GM23248 (cell line): ENCODE measurements around the gene MS4A6E. TPM values are rescaled to one million over a fixed set of nuclear protein-coding genes. Genes with fewer than 3 reads are reported as not detected.

ENCODE experiments used
- DNase-seq: peaks from one replicate; pipeline ENCODE4 v3.0.0-alpha.2; 2015
- H2AFZ ChIP-seq: fragments of 200-600 bp; sonication (generic); 2 replicates; pipeline ENCODE4 v1.6.1; 2016; ENCODE audit warnings: antibody characterized with exemption
- H3F3A ChIP-seq: fragments of 200-600 bp; sonication (generic); 2 replicates; pipeline ENCODE4 v1.6.1; 2016; ENCODE audit warnings: mild to moderate bottlenecking, antibody characterized with exemption, mixed run types; ENCODE audit not compliant: insufficient read depth
- H3K27ac ChIP-seq: fragments of 200-600 bp; sonication (generic); 2 replicates; pipeline ENCODE4 v1.5.1; 2016; ENCODE audit warnings: mild to moderate bottlenecking
- H3K27me3 ChIP-seq: fragments of 200-600 bp; sonication (generic); replicated peaks from 2 replicates; pipeline ENCODE4 v1.6.1; 2016; ENCODE audit warnings: mild to moderate bottlenecking; ENCODE audit not compliant: insufficient read depth
- H3K36me3 ChIP-seq: fragments of 200-600 bp; sonication (generic); 2 replicates; pipeline ENCODE4 v1.6.1; 2016; ENCODE audit warnings: low read depth, mild to moderate bottlenecking
- H3K4me1 ChIP-seq: fragments of 200-600 bp; sonication (generic); 2 replicates; pipeline ENCODE4 v1.6.1; 2016; ENCODE audit warnings: mild to moderate bottlenecking; ENCODE audit not compliant: insufficient read depth
- H3K4me2 ChIP-seq: fragments of 200-600 bp; sonication (generic); one replicate; pipeline ENCODE4 v1.6.1; 2016; ENCODE audit warnings: mild to moderate bottlenecking; ENCODE audit not compliant: unreplicated experiment
- H3K4me3 ChIP-seq: fragments of 200-600 bp; sonication (generic); 2 replicates; pipeline ENCODE4 v1.5.1; 2016; ENCODE audit warnings: mild to moderate bottlenecking
- H3K79me2 ChIP-seq: fragments of 200-600 bp; sonication (generic); 2 replicates; pipeline ENCODE4 v1.6.1; 2016; ENCODE audit warnings: mild to moderate bottlenecking; ENCODE audit not compliant: insufficient read depth
- H3K9ac ChIP-seq: fragments of 200-600 bp; sonication (generic); 2 replicates; pipeline ENCODE4 v1.6.1; 2016; ENCODE audit warnings: mild to moderate bottlenecking
- H3K9me2 ChIP-seq: fragments of 200-600 bp; sonication (generic); 2 replicates; pipeline ENCODE4 v1.6.1; 2016; ENCODE audit warnings: mixed run types, mild to moderate bottlenecking, moderate library complexity; ENCODE audit not compliant: insufficient read depth
- H3K9me3 ChIP-seq: fragments of 200-600 bp; sonication (generic); one replicate; pipeline ENCODE4 v1.6.1; 2017; ENCODE audit warnings: low read depth
- H4K20me1 ChIP-seq: fragments of 200-600 bp; sonication (generic); 2 replicates; pipeline ENCODE4 v1.6.0; 2016; ENCODE audit not compliant: insufficient read depth
- EZH2 ChIP-seq: fragments of 200-600 bp; sonication (generic); IDR thresholded peaks from 2 replicates; pipeline ENCODE4 v1.6.1; 2018; ENCODE audit warnings: antibody characterized with exemption, mild to moderate bottlenecking; ENCODE audit not compliant: insufficient read depth, poor library complexity, severe bottlenecking
- EZH2phosphoT487 ChIP-seq: fragments of 200-600 bp; sonication (generic); IDR thresholded peaks from 2 replicates; pipeline ENCODE4 v1.6.1; 2018; ENCODE audit warnings: antibody characterized with exemption, moderate library complexity, mild to moderate bottlenecking, low read depth; ENCODE audit not compliant: insufficient read depth
- WGBS, 2 experiments: methylation state at CpG; one replicate each; pipeline ENCODE4 v1.1.6; 2015 to 2017; ENCODE audit warnings: low lambda C conversion rate in 2 of 2, low coverage in 1 of 2; ENCODE audit errors: missing lambda C conversion rate in 2 of 2; 5-methylcytosine and 5-hydroxymethylcytosine counted together
- in situ Hi-C: fragments of 300-500 bp; cut with MboI; formaldehyde crosslinking; loops from 2 replicates; pipeline ENCODE4 v1.15.0; 2020
- polyA plus RNA-seq: library from polyadenylated mRNA; unstranded; fragments of >200 nt; fragmentation: Nextera tagmentation; extraction: Ambion mirVana; gene quantifications from 2 replicates; pipeline ENCODE4 v1.2.1, GENCODE V29; 2016
- total RNA-seq: library from RNA; depleted of rRNA; stranded (reverse); fragments of >200 nt; shearing (Covaris generic); gene quantifications from 2 replicates; pipeline ENCODE4 v1.2.3, GENCODE V29; 2014

Gene MS4A6E
- total and polyA plus RNA-seq, 2 experiments from 2014 or later: not detected

DNA sequence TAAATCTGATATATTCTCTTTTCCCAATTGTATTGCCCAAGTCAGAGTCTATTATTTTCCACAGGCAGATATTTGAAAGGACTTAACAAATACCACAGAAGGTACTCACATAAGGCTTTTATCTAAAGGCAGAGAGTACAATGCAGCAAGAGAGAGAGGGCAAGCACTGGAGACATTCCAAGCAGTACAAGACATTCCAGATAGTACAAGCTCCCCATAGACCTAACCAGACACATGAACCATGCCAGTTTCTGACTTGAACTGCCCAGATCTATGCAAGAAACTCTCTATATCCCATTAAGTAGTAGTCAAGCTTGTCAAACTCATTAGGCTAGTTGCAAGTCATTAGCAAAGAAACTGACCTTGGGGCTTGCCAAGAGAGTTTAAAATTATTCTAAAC, 11.2 kb upstream of the MS4A6E start:
- DNase-seq: no peak
- TF ChIP-seq EZH2phosphoT487: no peak
- TF ChIP-seq EZH2: no peak
- in situ Hi-C loops: no loop called here
- Histone ChIP-seq H3K4me2 (no peak overlapping the region), H4K20me1 (no peaks in the 10 kb centered on the region), H3K9ac (no peak overlapping the region), H3K36me3 (no peaks in the 10 kb centered on the region), H3K4me3 (no peak overlapping the region), H3K79me2 (no peaks in the 10 kb centered on the region), H3F3A (no peaks in the 10 kb centered on the region), H3K4me1 (no peaks in the 10 kb centered on the region), H3K9me3 (no peaks in the 10 kb centered on the region), H3K27ac (no peak overlapping the region), H3K9me2 (no peaks in the 10 kb centered on the region), H2AFZ (no peak overlapping the region), H3K27me3 (no peaks in the 10 kb centered on the region)

DNA sequence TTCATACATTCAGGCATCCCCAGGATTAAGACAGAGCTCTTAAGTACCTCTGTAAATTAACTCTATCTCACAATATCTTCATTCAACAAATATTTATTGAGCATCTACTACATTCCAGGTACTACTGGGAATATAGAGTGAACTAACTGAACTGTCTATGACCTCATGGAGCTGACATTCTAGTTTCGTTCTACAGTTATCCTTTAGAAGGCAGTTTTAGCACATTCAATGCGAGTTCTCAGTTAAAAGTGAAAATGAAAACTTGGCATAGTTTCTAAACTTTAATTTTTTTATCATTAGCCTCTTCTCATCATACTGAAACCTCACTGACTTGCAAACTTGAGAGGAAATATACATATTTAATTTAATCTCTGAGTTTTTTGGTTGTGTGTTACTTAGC, 10.7 kb upstream of the MS4A6E start:
- H3K27me3 ChIP-seq: no peaks in the 10 kb centered on the region
- WGBS, 2 experiments: 6 to 7% methylated on average over 2 of the region's 2 CpGs
- H2AFZ ChIP-seq: no peak overlapping the region
- DNase-seq: no peak
- no peaks in the 10 kb centered on the region for H4K20me1 ChIP-seq
- no peaks in the 10 kb centered on the region for H3F3A ChIP-seq
- TF ChIP-seq EZH2phosphoT487 (no peak), EZH2 (no peak)
- H3K27ac ChIP-seq: no peak overlapping the region
- H3K9me2 ChIP-seq: no peaks in the 10 kb centered on the region
- in situ Hi-C loops: no loop called here
- H3K36me3 ChIP-seq: no peaks in the 10 kb centered on the region
- no peaks in the 10 kb centered on the region for H3K9me3 ChIP-seq
- no peaks in the 10 kb centered on the region for H3K79me2 ChIP-seq
- no peak overlapping the region for H3K4me3 ChIP-seq
- H3K9ac ChIP-seq: no peak overlapping the region
- no peaks in the 10 kb centered on the region for H3K4me1 ChIP-seq
- H3K4me2 ChIP-seq: no peak overlapping the region

- Histone ChIP-seq H3K27me3 (no peaks in the 10 kb centered on the region), H3K36me3 (no peaks in the 10 kb centered on the region), H3F3A (no peaks in the 10 kb centered on the region), H2AFZ (no peak overlapping the region), H4K20me1 (no peaks in the 10 kb centered on the region), H3K4me3 (no peak overlapping the region), H3K9ac (no peak overlapping the region), H3K9me2 (no peaks in the 10 kb centered on the region), H3K79me2 (no peaks in the 10 kb centered on the region), H3K9me3 (no peaks in the 10 kb centered on the region), H3K27ac (no peak overlapping the region), H3K4me1 (no peaks in the 10 kb centered on the region), H3K4me2 (no peak overlapping the region)
- in situ Hi-C loops: no loop called here
- 3 to 4% methylated on average over 2 of the region's 2 CpGs for WGBS, 2 experiments
- DNase-seq: no peak
- TF ChIP-seq EZH2 (no peak), EZH2phosphoT487 (no peak)
Observed at GRCh38 chr11:60318726-60319125, 8.3 kb upstream of the MS4A6E start.

- no peak overlapping the region for H3K27ac ChIP-seq
- no peak overlapping the region for H3K4me3 ChIP-seq
- no peaks in the 10 kb centered on the region; the same call in 1 of the 2 replicates for H3K27me3 ChIP-seq
- no peaks in the 10 kb centered on the region for H3K9me2 ChIP-seq
- H2AFZ ChIP-seq: no peak overlapping the region
- H3K9me3 ChIP-seq: no peaks in the 10 kb centered on the region
- H3K79me2 ChIP-seq: no peaks in the 10 kb centered on the region
- no peak for DNase-seq
- H4K20me1 ChIP-seq: no peaks in the 10 kb centered on the region
- no peak overlapping the region for H3K9ac ChIP-seq
- no peaks in the 10 kb centered on the region for H3F3A ChIP-seq
- H3K4me1 ChIP-seq: no peaks in the 10 kb centered on the region
- no peak for TF ChIP-seq EZH2phosphoT487
- no peak for TF ChIP-seq EZH2
- no peaks in the 10 kb centered on the region for H3K36me3 ChIP-seq
- in situ Hi-C loops: no loop called here
- H3K4me2 ChIP-seq: no peak overlapping the region
Observed at GRCh38 chr11:60321051-60321450, 6.0 kb upstream of the MS4A6E start.

GRCh38 chr11:60328460-60328859, 1.4 kb downstream of the MS4A6E start:
- H3K36me3 ChIP-seq: no peaks in the 10 kb centered on the region
- no peaks in the 10 kb centered on the region for H3F3A ChIP-seq
- no peaks in the 10 kb centered on the region for H4K20me1 ChIP-seq
- no peaks in the 10 kb centered on the region for H3K79me2 ChIP-seq
- no peak for TF ChIP-seq EZH2phosphoT487
- no peak for TF ChIP-seq EZH2
- DNase-seq: no peak
- no peak overlapping the region for H3K4me2 ChIP-seq
- no peaks in the 10 kb centered on the region for H3K9me3 ChIP-seq
- H3K9me2 ChIP-seq: no peaks in the 10 kb centered on the region
- no peak overlapping the region for H2AFZ ChIP-seq
- H3K9ac ChIP-seq: no peak overlapping the region
- no peak overlapping the region for H3K27ac ChIP-seq
- no peaks in the 10 kb centered on the region; the same call in 1 of the 2 replicates for H3K27me3 ChIP-seq
- no peaks in the 10 kb centered on the region for H3K4me1 ChIP-seq
- H3K4me3 ChIP-seq: no peak overlapping the region
- in situ Hi-C loops: no loop called here
